Neural progenitor cell (in vitro differentiated cells): Measurements from ENCODE around the gene DPYSL5. TPM values are rescaled to one million over a fixed set of nuclear protein-coding genes. Genes with fewer than 3 reads are reported as not detected.

Source experiments
- DNase-seq: peaks from one replicate; pipeline ENCODE4 v3.0.0-alpha.2; 2016; ENCODE audit warnings: low spot score
- H2AFZ ChIP-seq: fragments of 200-600 bp; sonication (generic); replicated peaks from 2 replicates; pipeline ENCODE4 v1.6.1; 2016; ENCODE audit warnings: antibody characterized with exemption
- H3F3A ChIP-seq: fragments of 200-600 bp; sonication (generic); 2 replicates; pipeline ENCODE4 v1.6.1; 2016; ENCODE audit warnings: antibody characterized with exemption, low read depth
- H3K27ac ChIP-seq: fragments of 200-600 bp; sonication (generic); 2 replicates; pipeline ENCODE4 v1.5.1; 2016; ENCODE audit warnings: mild to moderate bottlenecking
- H3K27me3 ChIP-seq: fragments of 200-600 bp; sonication (generic); 2 replicates; pipeline ENCODE4 v1.6.1; 2016; ENCODE audit warnings: mild to moderate bottlenecking, moderate library complexity
- H3K36me3 ChIP-seq: fragments of 200-600 bp; sonication (generic); 2 replicates; pipeline ENCODE4 v1.5.1; 2016
- H3K4me1 ChIP-seq: fragments of 200-600 bp; sonication (generic); 2 replicates; pipeline ENCODE4 v1.6.1; 2016; ENCODE audit warnings: mixed run types
- H3K4me2 ChIP-seq: fragments of 200-600 bp; sonication (generic); 2 replicates; pipeline ENCODE4 v1.6.1; 2016
- H3K4me3 ChIP-seq: fragments of 200-600 bp; sonication (generic); 2 replicates; pipeline ENCODE4 v1.5.1; 2016
- H3K79me2 ChIP-seq: fragments of 200-600 bp; sonication (generic); 2 replicates; pipeline ENCODE4 v1.6.1; 2016; ENCODE audit warnings: low read depth
- H3K9ac ChIP-seq: fragments of 200-600 bp; sonication (generic); 2 replicates; pipeline ENCODE4 v1.6.1; 2016
- H3K9me3 ChIP-seq: fragments of 200-600 bp; sonication (generic); 2 replicates; pipeline ENCODE4 v1.5.1; 2016; ENCODE audit warnings: low read depth
- H4K20me1 ChIP-seq: fragments of 200-600 bp; sonication (generic); 2 replicates; pipeline ENCODE4 v1.6.1; 2016; ENCODE audit warnings: low read depth
- H3K27ac Mint-ChIP-seq: 3 replicates; pipeline ENCODE4 v1.8.0; 2021; ENCODE audit warnings: mixed read lengths
- H3K27me3 Mint-ChIP-seq: 2 replicates; pipeline ENCODE4 v1.8.0; 2022; ENCODE audit warnings: low read depth, mild to moderate bottlenecking, inconsistent platforms, moderate library complexity, mixed read lengths; ENCODE audit not compliant: insufficient read depth
- H3K36me3 Mint-ChIP-seq: 3 replicates; pipeline ENCODE4 v1.8.0; 2021; ENCODE audit warnings: mixed read lengths
- H3K4me1 Mint-ChIP-seq: 3 replicates; pipeline ENCODE4 v1.8.0; 2021; ENCODE audit warnings: mixed read lengths
- H3K4me3 Mint-ChIP-seq: 3 replicates; pipeline ENCODE4 v1.8.0; 2021; ENCODE audit warnings: mild to moderate bottlenecking, moderate library complexity, mixed read lengths
- H3K9me3 Mint-ChIP-seq: 3 replicates; pipeline ENCODE4 v1.8.0; 2020; ENCODE audit warnings: mixed read lengths
- CTCF ChIP-seq: fragments of 200-600 bp; sonication (generic); IDR thresholded peaks from 2 replicates; pipeline ENCODE4 v1.5.1; 2017; ENCODE audit warnings: antibody characterized with exemption, mild to moderate bottlenecking
- EZH2 ChIP-seq: fragments of 200-600 bp; sonication (generic); IDR thresholded peaks from 2 replicates; pipeline ENCODE4 v1.6.1; 2017; ENCODE audit warnings: antibody characterized with exemption, mild to moderate bottlenecking, moderate library complexity
- EZH2phosphoT487 ChIP-seq: fragments of 200-600 bp; sonication (generic); IDR thresholded peaks from 2 replicates; pipeline ENCODE4 v1.6.1; 2017; ENCODE audit warnings: antibody characterized with exemption
- total RNA-seq: library from RNA; depleted of rRNA; stranded (reverse); fragments of >200 nt; gene quantifications from 2 replicates; pipeline ENCODE4 v1.2.3, GENCODE V29; 2015; ENCODE audit warnings: low replicate concordance

DPYSL5 gene
- total RNA-seq, 1 donor from 2014 or later = 46.3 TPM

- Mint-ChIP-seq H3K4me1 (peaks cover 31% of the 10 kb centered on the region), H3K4me3 (no peak overlapping the region), H3K9me3 (peaks cover 19% of the 10 kb centered on the region), H3K27ac (no peak overlapping the region), H3K27me3 (no peaks in the 10 kb centered on the region), H3K36me3 (peaks cover 48% of the 10 kb centered on the region)
- Histone ChIP-seq H2AFZ (no peak overlapping the region), H3K4me1 (peaks cover 28% of the 10 kb centered on the region), H3F3A (peaks cover 23% of the 10 kb centered on the region), H3K4me3 (no peak overlapping the region), H3K27ac (no peak overlapping the region), H3K9ac (no peak overlapping the region), H3K36me3 (no peaks in the 10 kb centered on the region), H3K27me3 (no peaks in the 10 kb centered on the region), H3K9me3 (no peaks in the 10 kb centered on the region), H3K4me2 (no peak overlapping the region), H4K20me1 (peaks cover 100% of the 10 kb centered on the region), H3K79me2 (peaks cover 68% of the 10 kb centered on the region)
- DNase-seq = no peak
- TF ChIP-seq CTCF (no peak), EZH2phosphoT487 (no peak), EZH2 (no peak)
These were observed 50.0 kb downstream of the DPYSL5 start for GRCh38 chr2:26897807-26898479.

- DNase-seq = no peak
- no peaks in the 10 kb centered on the region for H3K27me3 Mint-ChIP-seq
- H2AFZ ChIP-seq = no peak overlapping the region
- H3K27ac Mint-ChIP-seq = no peak overlapping the region
- no peak overlapping the region for H3K4me3 ChIP-seq
- no peak overlapping the region for H3K27ac ChIP-seq
- no peak overlapping the region for H3K9ac ChIP-seq
- H4K20me1 ChIP-seq = peaks cover 100% of the 10 kb centered on the region
- peaks cover 44% of the 10 kb centered on the region for H3K36me3 Mint-ChIP-seq
- no peaks in the 10 kb centered on the region for H3K27me3 ChIP-seq
- H3K36me3 ChIP-seq = no peaks in the 10 kb centered on the region
- TF ChIP-seq EZH2phosphoT487 = no peak
- TF ChIP-seq CTCF = no peak
- no peak for TF ChIP-seq EZH2
- no peak overlapping the region for H3K4me3 Mint-ChIP-seq
- peaks cover 24% of the 10 kb centered on the region for H3K4me1 ChIP-seq
- H3K9me3 Mint-ChIP-seq = peaks cover 19% of the 10 kb centered on the region
- peaks cover 23% of the 10 kb centered on the region for H3F3A ChIP-seq
- H3K4me2 ChIP-seq = no peak overlapping the region
- peaks cover 65% of the 10 kb centered on the region for H3K79me2 ChIP-seq
- peaks cover 31% of the 10 kb centered on the region for H3K4me1 Mint-ChIP-seq
- H3K9me3 ChIP-seq = no peaks in the 10 kb centered on the region
These were observed 50.6 kb downstream of the DPYSL5 start for GRCh38 chr2:26898480-26899078.

GRCh38 chr2:26899500-26900164 is 51.7 kb downstream of the DPYSL5 start:
- H3K4me1 Mint-ChIP-seq = peaks cover 34% of the 10 kb centered on the region
- H2AFZ ChIP-seq = no peak overlapping the region
- peaks cover 14% of the 10 kb centered on the region for H3K9me3 Mint-ChIP-seq
- H3K27ac ChIP-seq = no peak overlapping the region
- no peaks in the 10 kb centered on the region for H3K27me3 Mint-ChIP-seq
- DNase-seq = no peak
- H3K27me3 ChIP-seq = no peaks in the 10 kb centered on the region
- no peak overlapping the region for H3K4me2 ChIP-seq
- H4K20me1 ChIP-seq = peaks cover 100% of the 10 kb centered on the region
- H3K36me3 Mint-ChIP-seq = peaks cover 41% of the 10 kb centered on the region
- H3K79me2 ChIP-seq = peaks cover 55% of the 10 kb centered on the region
- H3K27ac Mint-ChIP-seq = no peak overlapping the region
- no peak overlapping the region for H3K4me3 Mint-ChIP-seq
- H3F3A ChIP-seq = peaks cover 23% of the 10 kb centered on the region
- no peaks in the 10 kb centered on the region for H3K36me3 ChIP-seq
- H3K9ac ChIP-seq = no peak overlapping the region
- no peaks in the 10 kb centered on the region for H3K9me3 ChIP-seq
- no peak overlapping the region for H3K4me3 ChIP-seq
- TF ChIP-seq EZH2phosphoT487 = no peak
- TF ChIP-seq EZH2 = no peak
- no peak for TF ChIP-seq CTCF
- H3K4me1 ChIP-seq = peaks cover 24% of the 10 kb centered on the region
